OCI-LY1 (cell line): Measurements from ENCODE around the gene ARPP21.

ENCODE experiments used
- CTCF ChIP-seq: fragments of 200-600 bp; sonication (generic), shearing (Covaris generic); IDR thresholded peaks from 2 replicates; pipeline ENCODE4 v1.5.1; 2017; ENCODE audit warnings: mild to moderate bottlenecking, antibody characterized with exemption, low read length, moderate library complexity, mixed read lengths
- EZH2 ChIP-seq: fragments of 200-600 bp; sonication (generic), shearing (Covaris generic); IDR thresholded peaks from 2 replicates; pipeline ENCODE4 v1.8.0; 2017; ENCODE audit warnings: borderline replicate concordance, mixed run types, mild to moderate bottlenecking, antibody characterized with exemption, low read length, moderate library complexity, mixed read lengths

GRCh38 chr3:35708394-35709271 lies 69.3 kb downstream of the ARPP21 start:
- TF ChIP-seq EZH2 (no peak), CTCF (no peak)
